Ishikawa (cell line): ENCODE results near the gene HOXD8.

ENCODE experiments used
- EP300 ChIP-seq: IDR thresholded peaks from 2 replicates; pipeline ENCODE4 v1.6.1; 2012; ENCODE audit warnings: borderline replicate concordance
- RAD21 ChIP-seq: IDR thresholded peaks from 2 replicates; pipeline ENCODE4 v1.6.1; 2012; ENCODE audit warnings: low read depth
- TF ChIP-seq, protein P1 (sequence below): IDR thresholded peaks from 2 replicates; pipeline ENCODE4 v1.6.1; 2012; ENCODE audit warnings: low read depth, mild to moderate bottlenecking

- TF ChIP-seq EP300 (no peak), RAD21 (no peak)
- TF ChIP-seq, protein P1, sequence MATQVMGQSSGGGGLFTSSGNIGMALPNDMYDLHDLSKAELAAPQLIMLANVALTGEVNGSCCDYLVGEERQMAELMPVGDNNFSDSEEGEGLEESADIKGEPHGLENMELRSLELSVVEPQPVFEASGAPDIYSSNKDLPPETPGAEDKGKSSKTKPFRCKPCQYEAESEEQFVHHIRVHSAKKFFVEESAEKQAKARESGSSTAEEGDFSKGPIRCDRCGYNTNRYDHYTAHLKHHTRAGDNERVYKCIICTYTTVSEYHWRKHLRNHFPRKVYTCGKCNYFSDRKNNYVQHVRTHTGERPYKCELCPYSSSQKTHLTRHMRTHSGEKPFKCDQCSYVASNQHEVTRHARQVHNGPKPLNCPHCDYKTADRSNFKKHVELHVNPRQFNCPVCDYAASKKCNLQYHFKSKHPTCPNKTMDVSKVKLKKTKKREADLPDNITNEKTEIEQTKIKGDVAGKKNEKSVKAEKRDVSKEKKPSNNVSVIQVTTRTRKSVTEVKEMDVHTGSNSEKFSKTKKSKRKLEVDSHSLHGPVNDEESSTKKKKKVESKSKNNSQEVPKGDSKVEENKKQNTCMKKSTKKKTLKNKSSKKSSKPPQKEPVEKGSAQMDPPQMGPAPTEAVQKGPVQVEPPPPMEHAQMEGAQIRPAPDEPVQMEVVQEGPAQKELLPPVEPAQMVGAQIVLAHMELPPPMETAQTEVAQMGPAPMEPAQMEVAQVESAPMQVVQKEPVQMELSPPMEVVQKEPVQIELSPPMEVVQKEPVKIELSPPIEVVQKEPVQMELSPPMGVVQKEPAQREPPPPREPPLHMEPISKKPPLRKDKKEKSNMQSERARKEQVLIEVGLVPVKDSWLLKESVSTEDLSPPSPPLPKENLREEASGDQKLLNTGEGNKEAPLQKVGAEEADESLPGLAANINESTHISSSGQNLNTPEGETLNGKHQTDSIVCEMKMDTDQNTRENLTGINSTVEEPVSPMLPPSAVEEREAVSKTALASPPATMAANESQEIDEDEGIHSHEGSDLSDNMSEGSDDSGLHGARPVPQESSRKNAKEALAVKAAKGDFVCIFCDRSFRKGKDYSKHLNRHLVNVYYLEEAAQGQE = no peak
Measured at GRCh38 chr2:176117162-176117822, 12.2 kb upstream of the HOXD8 start.
